Measurements from ENCODE around the gene PEDS1.

DNA sequence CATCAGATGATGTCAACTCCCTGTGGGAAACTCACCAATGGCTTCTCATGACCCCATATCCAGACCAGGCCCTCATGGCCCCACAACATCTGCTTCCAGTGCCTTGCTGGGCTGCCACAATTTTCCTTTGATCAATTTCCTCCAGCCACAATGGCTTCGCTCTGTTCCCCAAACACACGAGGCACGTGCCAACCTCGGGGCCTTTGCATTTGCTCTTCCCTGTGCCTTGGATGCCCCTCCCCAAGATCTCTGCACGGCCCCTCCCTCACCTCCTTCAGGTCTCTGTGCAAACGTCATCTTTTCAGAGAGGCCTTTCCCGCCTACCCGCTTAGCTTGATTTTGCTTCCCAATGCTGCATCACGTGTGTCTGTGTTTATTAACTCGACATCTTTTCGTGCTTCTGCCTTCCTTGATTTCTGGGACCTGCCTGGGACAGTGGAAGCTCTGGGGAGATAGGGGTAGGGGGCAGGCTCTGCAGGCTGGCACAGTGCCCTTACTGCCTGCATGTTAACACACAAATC is 13.1 kb downstream of the PEDS1 start:
- no peak for TF ChIP-seq CTCF (IDR thresholded peaks at IDR 0.05)
- TF ChIP-seq EP300 (IDR thresholded peaks at IDR 0.05) = no peak
- no peak for TF ChIP-seq POLR2AphosphoS5 (IDR thresholded peaks at IDR 0.05)

Data from upper lobe of left lung (tissue), 4 donors.